ENCODE results near the gene NFIA.

DNA sequence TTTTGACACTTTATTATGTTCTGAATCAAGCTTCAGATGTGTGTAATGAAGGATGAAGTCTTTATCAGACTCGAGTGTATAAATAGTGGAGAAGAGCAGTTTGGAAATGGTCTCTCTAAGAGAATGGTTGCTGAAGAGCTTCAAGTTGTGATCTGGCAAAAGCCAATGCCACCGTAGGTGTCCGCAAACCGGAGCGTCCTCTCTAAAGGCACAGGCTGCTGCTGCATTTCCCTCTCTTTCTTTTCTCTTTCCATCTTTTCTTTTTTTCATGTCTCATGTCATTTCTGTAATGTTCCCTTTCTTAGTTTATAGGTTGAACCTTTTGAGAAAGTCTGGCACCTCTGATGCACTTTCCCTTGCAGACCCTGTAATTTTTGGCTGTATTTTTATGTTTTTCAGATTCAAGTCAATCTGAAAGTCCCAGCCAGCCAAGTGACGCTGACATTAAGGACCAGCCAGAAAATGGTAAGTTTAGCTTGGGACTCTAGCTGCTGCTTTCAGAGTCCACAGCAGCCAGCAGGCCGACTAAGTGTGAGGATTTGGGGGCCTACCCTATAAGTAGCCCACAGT lies 194.8 kb downstream of the NFIA start:
- TF ChIP-seq CTCF (conservative IDR thresholded peaks at IDR 0.05; ENCODE audit: low read length) = no peak
- no peak for TF ChIP-seq EZH2phosphoT487 (IDR thresholded peaks at IDR 0.05; ENCODE audit: borderline replicate concordance)

Measured in Loucy (cell line).